Measurements from ENCODE around the gene ROBO2.

Gene ROBO2

GRCh38 chr3:77040926-77041722 lies 1.2 kb downstream of the ROBO2 start:
- TF ChIP-seq CTCF (conservative IDR thresholded peaks at IDR 0.05; ENCODE audit: low read depth, low read length): no peak
- no peak for DNase-seq (ENCODE audit: low read depth)
- H3K4me3 ChIP-seq (ENCODE audit: low read depth, low read length): no peak overlapping the region

GRCh38 chr3:77041811-77042210 lies 1.9 kb downstream of the ROBO2 start:
- DNase-seq (ENCODE audit: low read depth): no peak
- TF ChIP-seq CTCF (conservative IDR thresholded peaks at IDR 0.05; ENCODE audit: low read depth, low read length): no peak
- no peak overlapping the region for H3K4me3 ChIP-seq (ENCODE audit: low read depth, low read length)

DNA sequence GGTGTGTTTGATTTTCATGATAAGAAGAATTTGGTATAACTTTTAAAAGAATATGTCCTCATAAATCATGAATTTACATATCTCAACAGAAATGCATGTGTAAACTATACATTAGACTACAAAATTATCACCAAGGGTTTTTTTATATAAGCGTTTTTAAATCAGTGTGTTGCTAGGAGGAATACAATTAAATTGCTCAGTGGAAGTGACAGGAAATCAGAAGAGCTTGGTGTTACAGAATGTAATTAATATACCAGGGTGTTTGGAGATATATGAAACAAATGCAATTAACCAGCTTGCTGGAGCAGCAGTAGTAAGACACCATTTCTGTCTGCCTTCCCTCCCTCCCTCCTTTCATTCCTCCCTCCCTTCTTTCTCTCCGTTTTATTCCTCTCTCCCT lies 2.4 kb downstream of the ROBO2 start:
- no peak overlapping the region for H3K4me3 ChIP-seq (ENCODE audit: low read depth, low read length)
- DNase-seq (ENCODE audit: low read depth): no peak
- no peak for TF ChIP-seq CTCF (conservative IDR thresholded peaks at IDR 0.05; ENCODE audit: low read depth, low read length)

GRCh38 chr3:77042882-77043281 lies 3.0 kb downstream of the ROBO2 start:
- H3K4me3 ChIP-seq (ENCODE audit: low read depth, low read length): no peak overlapping the region
- DNase-seq (ENCODE audit: low read depth): peak; percentile 16
- peak; percentile 58 for TF ChIP-seq CTCF (conservative IDR thresholded peaks at IDR 0.05; ENCODE audit: low read depth, low read length)

DNA sequence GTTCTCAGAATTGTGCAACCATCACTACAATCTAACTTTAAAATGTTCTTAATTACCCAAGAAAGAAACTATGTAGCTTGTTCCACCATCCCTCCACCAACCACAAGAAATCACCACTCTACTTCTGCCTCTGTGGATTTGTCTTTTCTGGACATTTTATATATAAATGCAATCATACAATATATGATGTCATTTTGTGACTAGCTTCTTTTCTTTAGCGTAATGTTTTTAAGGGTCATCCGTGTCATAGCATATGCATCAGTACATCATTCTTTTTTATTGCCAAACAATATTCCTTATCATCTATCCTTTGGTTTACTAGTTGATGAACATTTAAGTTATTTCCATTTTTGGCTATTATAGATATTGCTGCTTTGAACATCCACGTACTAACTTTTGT lies 5.8 kb downstream of the ROBO2 start:
- TF ChIP-seq CTCF (conservative IDR thresholded peaks at IDR 0.05; ENCODE audit: low read depth, low read length): no peak
- no peak overlapping the region for H3K4me3 ChIP-seq (ENCODE audit: low read depth, low read length)
- no peak for DNase-seq (ENCODE audit: low read depth)

DNA sequence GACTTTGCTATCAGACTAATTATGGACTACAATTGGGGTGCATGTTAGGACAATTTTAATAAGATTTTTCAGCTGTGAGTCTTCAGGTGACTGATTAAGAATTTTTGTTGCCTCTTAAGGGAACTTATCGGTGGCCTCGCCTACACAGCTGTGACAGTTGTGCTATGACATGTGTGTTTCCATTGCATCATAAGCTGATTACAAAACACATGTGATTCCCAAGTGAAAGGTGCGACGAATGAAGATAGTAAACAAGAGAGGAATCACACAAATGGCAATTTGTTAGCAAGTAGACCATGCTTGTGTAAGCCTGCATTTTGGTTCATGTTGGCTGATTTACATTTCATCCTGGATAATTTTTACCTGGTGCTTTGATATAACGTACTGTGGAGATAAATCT lies 8.3 kb downstream of the ROBO2 start:
- no peak for DNase-seq (ENCODE audit: low read depth)
- H3K4me3 ChIP-seq (ENCODE audit: low read depth, low read length): no peak overlapping the region
- no peak for TF ChIP-seq CTCF (conservative IDR thresholded peaks at IDR 0.05; ENCODE audit: low read depth, low read length)

- TF ChIP-seq CTCF (conservative IDR thresholded peaks at IDR 0.05; ENCODE audit: low read depth, low read length): no peak
- no peak for DNase-seq (ENCODE audit: low read depth)
- H3K4me3 ChIP-seq (ENCODE audit: low read depth, low read length): no peak overlapping the region
Observed at GRCh38 chr3:77051591-77051990, 11.7 kb downstream of the ROBO2 start.

Measured in choroid plexus epithelial cell (primary cell).